ENCODE results near the gene LARP7. TPM values are rescaled to one million over a fixed set of nuclear protein-coding genes. Genes with fewer than 3 reads are reported as not detected.

LARP7 gene
- total RNA-seq (2022; extraction: Qiagen RNA extraction; ENCODE audit: low read depth), result 25.6 to 32.6 TPM (median 29.5 TPM) in 5 replicates

GRCh38 chr4:112636688-112637551, at the start of gene LARP7, which contains the start of gene ZGRF1:
Gene LARP7 (plus strand): TSS chr4:112637143. CDS start chr4:112644670, 7,527 bp downstream.
Gene ZGRF1 (minus strand): TSS chr4:112636909. CDS start chr4:112633176, 3,733 bp downstream.

Other genes starting within 250 kb of the LARP7 start
- not detected in 5 replicates for gene NEUROG2, start 121.0 kb upstream of the LARP7 start, total RNA-seq (2022; extraction: Qiagen RNA extraction; ENCODE audit: low read depth)
- 2.8 to 4.6 TPM (median 3.7 TPM) in 5 replicates for gene ZGRF1, start 234 bp upstream of the LARP7 start, total RNA-seq (2022; extraction: Qiagen RNA extraction; ENCODE audit: low read depth)